Omental fat pad (tissue), 4 donors: Measurements from ENCODE around the gene GPX6. TPM values are rescaled to one million over a fixed set of nuclear protein-coding genes. Genes with fewer than 3 reads are reported as not detected.

Source experiments
- ATAC-seq: fragments of 150-250 bp; one replicate; pipeline ENCODE4 v1.9.1; 2016; ENCODE audit warnings: mild to moderate bottlenecking, moderate library complexity; ENCODE audit not compliant: low FRiP score
- DNase-seq: peaks from one replicate; pipeline ENCODE4 v3.0.0-alpha.2; 2019; ENCODE audit warnings: low spot score
- total RNA-seq, 4 donors: library from RNA; depleted of rRNA; stranded (reverse); fragments of >200 nt; gene quantifications; one replicate each; pipeline ENCODE4 v1.1.0, GENCODE V29; 2016
- TF ChIP-seq, protein P1 (sequence below), 3 donors: fragments of 450-650 bp; IDR thresholded peaks; one replicate each; pipeline ENCODE4 v1.5.1; 2016 to 2017; ENCODE audit warnings: antibody characterized with exemption in 3 of 3, mild to moderate bottlenecking in 3 of 3, moderate library complexity in 2 of 3

The GPX6 gene
- total RNA-seq, 4 donors from 2014 or later, result not detected

DNA sequence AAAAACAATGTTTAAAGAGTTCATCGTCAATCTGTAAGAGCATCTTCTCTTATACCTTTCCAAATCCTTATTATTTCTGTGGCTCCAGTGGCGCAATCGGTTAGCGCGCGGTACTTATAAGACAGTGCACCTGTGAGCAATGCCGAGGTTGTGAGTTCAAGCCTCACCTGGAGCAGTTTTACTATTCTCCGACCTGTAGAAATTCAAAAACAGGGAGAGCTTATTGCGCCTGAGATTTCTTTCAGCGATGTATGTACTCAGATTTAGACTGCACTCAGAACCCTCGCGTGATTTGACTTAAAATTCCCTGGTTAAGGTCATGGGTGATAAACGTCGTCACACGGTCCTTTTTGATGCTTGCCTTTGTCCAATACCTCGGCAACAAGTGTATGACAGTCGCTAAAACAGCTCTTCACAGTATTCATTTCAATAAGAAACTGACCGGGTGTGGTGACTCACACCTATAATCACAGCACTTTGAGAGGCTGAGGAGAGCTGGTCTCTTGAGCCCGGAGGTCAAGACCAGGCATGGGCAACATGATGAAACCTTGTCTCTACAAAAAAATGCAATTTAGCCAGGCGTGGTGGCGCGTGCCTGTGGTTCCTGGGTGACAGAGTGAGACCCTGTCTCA, 22.0 kb upstream of the GPX6 start:
- DNase-seq, result no peak

DNA sequence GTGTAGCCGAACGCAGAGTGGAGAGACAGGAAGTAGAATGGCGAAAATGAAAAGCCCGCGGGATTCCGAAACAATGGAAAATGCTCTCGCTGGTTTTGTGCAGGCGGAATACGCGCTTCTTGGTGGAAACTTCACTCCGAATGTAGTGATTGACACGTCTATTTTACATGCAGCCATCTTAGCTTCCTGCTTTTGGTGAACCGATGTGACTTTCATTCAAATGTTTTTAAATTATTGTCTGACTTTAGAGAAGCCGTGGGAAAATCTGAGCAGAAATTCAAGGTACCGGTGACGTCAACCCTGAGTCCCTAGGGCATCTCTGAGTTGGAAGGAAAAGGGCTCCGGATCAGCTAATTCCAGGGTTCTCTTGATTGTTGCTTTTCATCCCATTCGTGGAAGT, 21.5 kb upstream of the GPX6 start:
- DNase-seq (no peak), ATAC-seq (no peak)

More for the DNA sequence above, 22.0 kb upstream of the GPX6 start:
- TF ChIP-seq, protein P1, sequence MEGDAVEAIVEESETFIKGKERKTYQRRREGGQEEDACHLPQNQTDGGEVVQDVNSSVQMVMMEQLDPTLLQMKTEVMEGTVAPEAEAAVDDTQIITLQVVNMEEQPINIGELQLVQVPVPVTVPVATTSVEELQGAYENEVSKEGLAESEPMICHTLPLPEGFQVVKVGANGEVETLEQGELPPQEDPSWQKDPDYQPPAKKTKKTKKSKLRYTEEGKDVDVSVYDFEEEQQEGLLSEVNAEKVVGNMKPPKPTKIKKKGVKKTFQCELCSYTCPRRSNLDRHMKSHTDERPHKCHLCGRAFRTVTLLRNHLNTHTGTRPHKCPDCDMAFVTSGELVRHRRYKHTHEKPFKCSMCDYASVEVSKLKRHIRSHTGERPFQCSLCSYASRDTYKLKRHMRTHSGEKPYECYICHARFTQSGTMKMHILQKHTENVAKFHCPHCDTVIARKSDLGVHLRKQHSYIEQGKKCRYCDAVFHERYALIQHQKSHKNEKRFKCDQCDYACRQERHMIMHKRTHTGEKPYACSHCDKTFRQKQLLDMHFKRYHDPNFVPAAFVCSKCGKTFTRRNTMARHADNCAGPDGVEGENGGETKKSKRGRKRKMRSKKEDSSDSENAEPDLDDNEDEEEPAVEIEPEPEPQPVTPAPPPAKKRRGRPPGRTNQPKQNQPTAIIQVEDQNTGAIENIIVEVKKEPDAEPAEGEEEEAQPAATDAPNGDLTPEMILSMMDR (IDR thresholded peaks at IDR 0.05), result no peak
- ATAC-seq, result no peak

DNA sequence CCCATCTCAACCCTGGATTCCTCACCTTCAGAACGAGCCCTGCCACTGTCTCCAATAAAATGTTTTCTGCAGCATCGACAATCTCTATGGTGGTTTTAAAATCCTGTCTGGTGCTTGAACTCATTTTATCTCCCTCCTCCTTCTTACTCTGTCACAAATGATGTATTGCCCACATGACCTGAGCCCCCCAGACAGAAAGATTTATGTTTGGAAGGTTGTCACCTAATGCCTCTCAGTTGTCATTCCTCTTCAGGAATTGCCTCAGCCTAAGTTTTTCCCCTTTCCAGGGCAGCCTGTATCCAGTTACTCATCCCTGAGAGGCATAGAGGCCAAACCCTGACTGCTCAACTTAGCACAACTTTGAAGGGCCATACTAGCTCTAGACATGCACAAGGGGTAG, 19.3 kb upstream of the GPX6 start:
- TF ChIP-seq, protein P1 (IDR thresholded peaks at IDR 0.05), result no peak
- no peak for ATAC-seq
- no peak for DNase-seq

More for the DNA sequence above, 21.5 kb upstream of the GPX6 start:
- TF ChIP-seq, protein P1 (IDR thresholded peaks at IDR 0.05), result no peak

DNA sequence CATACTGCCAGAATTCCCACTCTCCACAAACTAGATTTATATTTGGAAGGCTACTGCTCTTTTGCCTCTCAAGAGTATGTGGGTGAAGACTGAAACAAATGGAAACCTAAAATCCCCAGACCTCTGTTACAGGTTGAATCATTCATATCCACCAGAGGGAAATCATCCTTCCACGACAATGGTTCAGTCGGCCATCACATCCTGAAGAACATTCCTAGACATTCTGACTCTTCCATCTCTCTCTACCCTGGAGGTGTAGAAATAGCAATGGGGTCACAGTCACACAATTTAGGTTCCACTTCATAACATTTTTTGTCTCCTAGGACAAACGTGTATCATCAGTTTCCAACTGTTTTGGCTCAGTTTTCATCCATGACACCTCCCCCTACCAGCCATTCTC, 18.7 kb upstream of the GPX6 start:
- ATAC-seq (no peak), DNase-seq (no peak)
- TF ChIP-seq, protein P1 (IDR thresholded peaks at IDR 0.05), result no peak

DNA sequence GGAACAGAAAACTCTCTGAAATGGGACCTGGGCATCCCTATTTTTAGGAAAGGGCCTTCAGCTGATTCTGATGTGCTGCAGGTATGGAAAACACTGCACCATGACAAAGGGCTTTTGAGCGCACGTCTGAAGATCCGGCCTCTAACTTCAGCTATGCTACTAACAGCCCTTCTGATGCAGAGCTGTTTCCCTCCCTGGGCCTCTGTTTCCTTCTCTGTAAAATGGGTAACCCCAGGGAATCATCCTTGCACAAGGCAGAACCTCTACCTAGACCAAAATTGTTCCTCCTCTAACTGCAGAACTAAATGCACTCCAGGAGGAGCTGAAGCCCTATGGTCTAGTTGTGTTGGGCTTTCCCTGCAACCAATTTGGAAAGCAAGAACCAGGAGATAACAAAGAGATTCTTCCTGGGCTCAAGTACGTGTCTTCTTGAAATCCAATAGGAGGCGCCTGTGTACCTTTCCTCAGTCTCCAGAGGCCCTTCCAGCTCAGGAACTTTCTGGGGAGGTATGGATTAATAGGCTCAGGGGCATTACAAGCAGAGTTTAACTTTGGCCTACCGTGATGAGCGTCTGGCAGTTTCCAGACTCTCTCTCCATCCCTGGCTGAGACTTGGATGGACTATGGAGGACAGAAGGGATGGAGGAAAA, 16.0 kb upstream of the GPX6 start:
- no peak for ATAC-seq
- no peak for DNase-seq
- TF ChIP-seq, protein P1 (IDR thresholded peaks at IDR 0.05), result no peak

DNA sequence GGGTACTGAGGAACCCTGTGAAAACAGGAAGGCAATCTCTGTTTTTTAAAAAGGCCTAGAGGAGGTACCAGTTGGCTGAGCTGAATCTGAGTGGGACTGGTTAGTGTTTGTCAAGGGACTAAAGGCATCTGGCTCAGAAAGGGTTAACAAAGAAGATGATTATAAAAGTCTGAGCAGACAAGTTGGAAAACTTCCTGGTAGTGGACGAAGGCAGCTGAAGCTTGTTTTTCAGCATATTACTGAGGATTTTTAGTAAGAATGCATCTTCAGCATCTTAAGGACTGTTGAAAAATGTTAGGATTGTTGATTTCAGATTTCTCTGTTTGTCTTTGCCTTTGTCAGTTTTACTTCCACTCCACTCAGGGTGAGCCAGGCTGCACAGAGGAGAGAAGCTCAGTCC, 15.2 kb upstream of the GPX6 start:
- TF ChIP-seq, protein P1 (IDR thresholded peaks at IDR 0.05), result no peak
- no peak for ATAC-seq
- DNase-seq, result no peak

DNA sequence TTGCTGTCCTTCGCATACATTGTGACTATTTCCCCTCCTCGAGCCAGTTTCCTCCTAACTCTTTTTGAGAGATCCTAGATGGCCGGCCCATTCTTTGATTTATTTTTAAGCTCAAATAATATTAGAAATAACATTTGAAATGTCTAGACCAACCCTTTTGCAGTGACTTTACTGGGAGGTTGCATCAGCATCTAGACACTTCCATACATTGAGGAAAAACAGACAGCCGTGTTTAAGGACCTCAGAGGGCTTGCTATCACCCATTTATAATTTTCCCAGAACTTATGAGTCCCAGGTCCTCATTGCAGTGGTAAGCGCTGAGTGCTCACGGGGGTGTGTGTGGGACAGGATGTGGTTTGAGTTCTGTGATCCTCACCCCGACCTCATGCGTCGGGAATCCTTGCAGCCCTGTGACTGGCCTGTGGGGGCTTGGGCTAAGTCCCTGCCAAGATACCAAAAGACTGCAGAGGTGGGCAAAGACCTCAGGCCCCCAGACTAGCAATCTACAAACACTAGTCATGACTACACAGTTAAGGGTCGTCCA, 10.0 kb upstream of the GPX6 start, which contains the start of gene GPX5:
Gene GPX5 (plus strand): TSS at position 386 of the 544 bp plus-strand sequence. CDS start 133 bp downstream, at position 519.
- ATAC-seq, result no peak
- no peak for DNase-seq
- TF ChIP-seq, protein P1 (IDR thresholded peaks at IDR 0.05), result no peak
